Activated T-helper 1 cell treated with Interleukin-2 at 50 U/mL for 16 hours (primary cell): Measurements from ENCODE around the gene CFAP43.

Experiments used
- DNase-seq: peaks from one replicate; pipeline ENCODE4 v3.0.0-alpha.2; 2020; ENCODE audit warnings: low read depth

Gene CFAP43

GRCh38 chr10:104231784-104232612 is at the start of gene CFAP43:
Gene CFAP43 (minus strand): TSS chr10:104232364. CDS start chr10:104232246, 118 bp downstream.
- peak; percentile 98 for DNase-seq

GRCh38 chr10:104281694-104282093 is 49.5 kb upstream of the CFAP43 start:
- no peak for DNase-seq

- no peak for DNase-seq
These were observed 47.5 kb upstream of the CFAP43 start for GRCh38 chr10:104279550-104280259.

- DNase-seq: no peak
These were observed 45.6 kb upstream of the CFAP43 start for GRCh38 chr10:104277785-104278184.

- DNase-seq: no peak
These were observed 44.0 kb upstream of the CFAP43 start for GRCh38 chr10:104276192-104276591.

- peak; percentile 23 for DNase-seq
These were observed 42.9 kb upstream of the CFAP43 start for GRCh38 chr10:104274762-104275721.

GRCh38 chr10:104273899-104274575 is 41.9 kb upstream of the CFAP43 start:
- DNase-seq: no peak

- DNase-seq: no peak
These were observed 41.1 kb upstream of the CFAP43 start for GRCh38 chr10:104273286-104273685.

- DNase-seq: peak; percentile 95
These were observed 36.8 kb upstream of the CFAP43 start, which contains the start of gene GSTO2 for GRCh38 chr10:104268713-104269645. Gene GSTO2 (plus strand): TSS chr10:104269184. CDS start chr10:104274916, 5,732 bp downstream.

GRCh38 chr10:104268405-104268712 is 36.2 kb upstream of the CFAP43 start:
- no peak for DNase-seq

GRCh38 chr10:104267721-104268404 is 35.7 kb upstream of the CFAP43 start:
- no peak for DNase-seq

- DNase-seq: no peak
These were observed 32.6 kb upstream of the CFAP43 start for GRCh38 chr10:104264783-104265182.

- DNase-seq: no peak
These were observed 29.9 kb upstream of the CFAP43 start for GRCh38 chr10:104262055-104262454.

- no peak for DNase-seq
These were observed 28.6 kb upstream of the CFAP43 start for GRCh38 chr10:104260775-104261115.

GRCh38 chr10:104259999-104260774 is 28.0 kb upstream of the CFAP43 start:
- no peak for DNase-seq

- no peak for DNase-seq
These were observed 27.3 kb upstream of the CFAP43 start for GRCh38 chr10:104259456-104259855.

- no peak for DNase-seq
These were observed 26.0 kb upstream of the CFAP43 start for GRCh38 chr10:104258209-104258608.

GRCh38 chr10:104257235-104257634 is 25.1 kb upstream of the CFAP43 start:
- no peak for DNase-seq

GRCh38 chr10:104256335-104256961 is 24.3 kb upstream of the CFAP43 start:
- no peak for DNase-seq
